ENCODE results near the gene SLC24A5.

GRCh38 chr15:48144889-48145288, 24.1 kb downstream of the SLC24A5 start:
- TF ChIP-seq POLR2A (IDR thresholded peaks at IDR 0.05; ENCODE audit: low read length) (no peak), GATA1 (IDR thresholded peaks at IDR 0.05; ENCODE audit: low read depth, low read length) (no peak)

All from erythroblast (primary cell).